ENCODE data around the gene BMPR1A. TPM values are rescaled to one million over a fixed set of nuclear protein-coding genes. Genes with fewer than 3 reads are reported as not detected.
"Not testable (repeated sequence)": the region's sequence is repeated elsewhere in the genome, so short reads cannot be mapped to it uniquely, and the experiment has no call there.

Gene BMPR1A
- total RNA-seq, 5 donors from 2014 or later (not counting 1 experiment from before 2014, with no cell fraction given): 7.8 to 15.0 (median 11.4) TPM

DNA sequence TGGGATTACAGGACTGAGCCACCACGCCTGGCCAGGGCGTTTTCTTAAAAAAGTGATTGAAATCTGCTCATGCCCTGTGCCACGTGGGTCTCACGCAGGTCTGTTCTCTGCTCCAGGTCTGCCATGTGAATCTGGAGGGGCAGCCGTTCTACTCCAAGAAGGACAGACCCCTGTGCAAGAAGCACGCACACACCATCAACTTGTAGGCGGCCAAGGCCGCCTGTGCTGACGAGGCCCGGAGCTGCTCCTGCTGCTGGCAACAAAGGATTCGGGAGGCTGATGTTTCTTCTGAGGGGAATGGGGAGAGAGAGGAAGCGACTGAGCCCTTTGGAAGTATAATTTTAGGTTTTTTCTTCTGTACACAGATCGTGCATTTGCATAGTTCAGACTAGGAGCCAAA lies 23.6 kb upstream of the BMPR1A start:
- Histone ChIP-seq H3K4me1 (ENCODE audit: control insufficient read depth in 1 of 2, extremely low read depth in 1 of 2, insufficient read depth in 2 of 2, low read length in 2 of 2) (no peaks in the 10 kb centered on the region), H3K27ac (ENCODE audit: low read length) (no peak overlapping the region), H3K27me3 (replicated peaks in 1 of 2; ENCODE audit: control insufficient read depth in 2 of 2, extremely low read depth in 1 of 2, insufficient read depth in 2 of 2, low read length in 1 of 2) (peaks cover 0 to 3% of the 10 kb centered on the region in 2 experiments), H3K4me3 (ENCODE audit: control insufficient read depth in 1 of 2, extremely low read depth in 1 of 2, low read length in 1 of 2) (no peak overlapping the region), H3K36me3 (ENCODE audit: control insufficient read depth in 2 of 2, extremely low read depth in 1 of 2, insufficient read depth in 1 of 2, low read length in 1 of 2) (no peaks in the 10 kb centered on the region), H3K9me3 (no peaks in the 10 kb centered on the region)
- DNase-seq (no peak), ATAC-seq (replicated peaks in 1 of 4) (no peak)
- no peaks in the 10 kb centered on the region for H3K9me3 Mint-ChIP-seq
- no peaks in the 10 kb centered on the region for H3K4me1 Mint-ChIP-seq
- no peaks in the 10 kb centered on the region for H3K36me3 Mint-ChIP-seq
- H3K27ac Mint-ChIP-seq: no peak overlapping the region
- POLR2A ChIA-PET: no interaction called here
- H3K27me3 Mint-ChIP-seq: peaks cover 4 to 8% of the 10 kb centered on the region in 2 donors
- CTCF ChIA-PET: interaction anchor here in 1 of 2 donors (1.4 kb wide), 1 partner anchor 12 kb away, joined by 4 read pairs; no protein-coding TSS in a partner anchor
- no peak overlapping the region for H3K4me3 Mint-ChIP-seq
- WGBS (ENCODE audit: insufficient coverage): 86% methylated on average over 10 of the region's 13 CpGs

DNA sequence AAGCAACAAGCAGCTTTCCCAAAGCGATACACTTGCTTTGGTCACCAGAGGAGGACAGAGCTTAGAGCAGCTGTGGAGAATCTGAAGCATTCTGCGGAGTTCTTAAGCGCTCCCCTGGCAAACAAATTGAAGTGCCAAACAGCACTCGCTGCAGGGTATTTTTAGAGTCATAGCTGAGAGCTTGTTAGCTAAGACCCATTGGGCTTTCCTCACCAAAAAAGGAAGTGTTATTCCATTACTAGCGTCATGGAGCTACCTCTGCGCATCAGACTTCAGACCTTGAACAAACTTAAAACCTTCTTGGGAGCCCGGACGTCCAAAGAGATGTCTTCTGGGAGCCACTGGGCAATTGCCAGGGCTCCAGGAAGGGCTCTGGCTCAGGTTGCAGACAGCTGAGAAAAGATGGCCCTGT lies 23.2 kb upstream of the BMPR1A start:
- H3K4me1 Mint-ChIP-seq: no peaks in the 10 kb centered on the region
- H3K27me3 ChIP-seq (replicated peaks in 1 of 2; ENCODE audit: control insufficient read depth in 2 of 2, extremely low read depth in 1 of 2, insufficient read depth in 2 of 2, low read length in 1 of 2): no peaks in the 10 kb centered on the region
- WGBS (ENCODE audit: insufficient coverage): 97% methylated on average over 5 of the region's 8 CpGs

DNA sequence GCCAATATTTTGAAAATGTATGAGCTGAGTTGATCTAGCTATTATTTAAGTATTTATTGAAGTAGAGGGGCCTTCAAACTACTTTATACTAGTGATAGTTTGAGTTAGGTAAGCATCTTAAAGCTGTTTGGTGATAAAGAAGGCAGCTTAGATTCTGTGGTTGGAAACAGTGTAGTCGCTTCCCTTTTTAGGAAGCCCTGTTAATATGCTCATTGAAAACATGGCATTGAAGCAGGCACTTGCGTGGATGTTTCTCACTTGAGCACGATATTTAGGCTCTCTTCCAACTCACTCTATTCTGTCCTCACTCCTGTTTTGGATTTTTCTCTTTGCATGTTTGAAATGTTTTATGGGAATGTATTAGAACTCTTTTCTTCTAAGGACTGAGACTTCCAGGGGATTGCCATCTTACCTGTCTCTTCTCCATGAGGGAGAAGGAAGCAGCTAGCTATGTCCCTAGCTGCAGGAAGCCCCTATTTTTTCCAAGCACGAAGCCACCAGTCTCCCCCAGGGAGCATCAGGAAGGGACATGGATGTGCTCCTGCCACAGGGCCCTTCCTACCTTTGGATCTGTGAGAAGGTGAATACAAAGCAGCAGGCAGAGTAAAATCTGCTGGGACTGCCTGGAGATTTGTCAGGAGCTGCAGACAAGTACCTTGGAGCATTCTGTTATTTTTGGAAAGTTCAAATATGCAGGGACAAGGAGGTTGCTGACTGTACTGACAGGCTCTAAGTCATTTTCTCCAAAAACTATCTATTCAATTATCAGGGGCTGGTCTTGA lies 22.0 kb upstream of the BMPR1A start:
- H3K4me3 Mint-ChIP-seq: no peak overlapping the region
- 50% methylated on average over 1 of the region's 4 CpGs for WGBS (ENCODE audit: insufficient coverage)
- no peak for ATAC-seq (replicated peaks in 1 of 4)
- no peaks in the 10 kb centered on the region for H3K36me3 Mint-ChIP-seq
- no peaks in the 10 kb centered on the region for H3K9me3 Mint-ChIP-seq
- H3K27me3 Mint-ChIP-seq: peaks cover 1 to 5% of the 10 kb centered on the region in 2 donors
- Histone ChIP-seq H3K9me3 (no peaks in the 10 kb centered on the region), H3K4me1 (ENCODE audit: control insufficient read depth in 1 of 2, extremely low read depth in 1 of 2, insufficient read depth in 2 of 2, low read length in 2 of 2) (no peaks in the 10 kb centered on the region), H3K4me3 (ENCODE audit: control insufficient read depth in 1 of 2, extremely low read depth in 1 of 2, low read length in 1 of 2) (no peak overlapping the region), H3K27ac (ENCODE audit: low read length) (no peak overlapping the region), H3K27me3 (replicated peaks in 1 of 2; ENCODE audit: control insufficient read depth in 2 of 2, extremely low read depth in 1 of 2, insufficient read depth in 2 of 2, low read length in 1 of 2) (no peaks in the 10 kb centered on the region), H3K36me3 (ENCODE audit: control insufficient read depth in 2 of 2, extremely low read depth in 1 of 2, insufficient read depth in 1 of 2, low read length in 1 of 2) (no peaks in the 10 kb centered on the region)
- no peak overlapping the region for H3K27ac Mint-ChIP-seq
- no peaks in the 10 kb centered on the region for H3K4me1 Mint-ChIP-seq
- no peak for DNase-seq
- ChIA-PET POLR2A (no interaction called here), CTCF (interaction anchor here in 1 of 2 donors (0.6 to 1.4 kb wide), 2 partner anchors 14 to 134 kb away, joined by 4 read pairs; no protein-coding TSS in a partner anchor)

More for the DNA sequence above, 23.2 kb upstream of the BMPR1A start:
- Histone ChIP-seq H3K27ac (ENCODE audit: low read length) (no peak overlapping the region), H3K9me3 (no peaks in the 10 kb centered on the region), H3K4me3 (ENCODE audit: control insufficient read depth in 1 of 2, extremely low read depth in 1 of 2, low read length in 1 of 2) (no peak overlapping the region), H3K4me1 (ENCODE audit: control insufficient read depth in 1 of 2, extremely low read depth in 1 of 2, insufficient read depth in 2 of 2, low read length in 2 of 2) (no peaks in the 10 kb centered on the region), H3K36me3 (ENCODE audit: control insufficient read depth in 2 of 2, extremely low read depth in 1 of 2, insufficient read depth in 1 of 2, low read length in 1 of 2) (no peaks in the 10 kb centered on the region)
- ChIA-PET CTCF (interaction anchor here in 1 of 2 donors (1.4 kb wide), 1 partner anchor 13 kb away, joined by 4 read pairs; no protein-coding TSS in a partner anchor), POLR2A (interaction anchor here in 1 of 2 donors (0.6 kb wide), 1 partner anchor 21 kb away, joined by 3 read pairs; no protein-coding TSS in a partner anchor)
- H3K36me3 Mint-ChIP-seq: no peaks in the 10 kb centered on the region
- no peak overlapping the region for H3K27ac Mint-ChIP-seq
- no peak for ATAC-seq (replicated peaks in 1 of 4)
- peaks cover 0 to 5% of the 10 kb centered on the region in 2 donors for H3K27me3 Mint-ChIP-seq
- no peak for DNase-seq
- no peak overlapping the region for H3K4me3 Mint-ChIP-seq
- H3K9me3 Mint-ChIP-seq: no peaks in the 10 kb centered on the region

DNA sequence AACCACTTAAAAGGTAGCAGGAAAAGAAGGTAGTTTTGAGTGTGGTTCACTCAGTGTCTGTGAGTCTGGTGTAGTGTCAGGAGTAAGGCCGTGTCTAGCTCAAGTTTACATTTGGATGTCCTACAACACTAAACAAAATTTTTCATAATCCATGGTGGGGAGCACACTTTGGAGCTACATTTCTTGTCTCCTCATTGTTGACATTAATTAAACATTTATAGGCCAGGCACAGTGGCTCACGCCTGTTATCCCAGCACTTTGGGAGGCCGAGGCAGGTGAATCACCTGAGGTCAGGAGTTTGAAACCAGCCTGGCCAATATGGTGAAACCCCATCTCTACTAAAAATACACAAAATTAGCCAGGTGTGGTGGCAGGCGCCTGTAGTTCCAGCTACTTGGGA lies 21.1 kb upstream of the BMPR1A start:
- H3K9me3 ChIP-seq; ATAC-seq (replicated peaks in 1 of 4); H3K36me3 Mint-ChIP-seq; H3K27ac Mint-ChIP-seq; H3K27me3 Mint-ChIP-seq; H3K27ac ChIP-seq (ENCODE audit: low read length); H3K4me3 ChIP-seq (ENCODE audit: control insufficient read depth in 1 of 2, extremely low read depth in 1 of 2, low read length in 1 of 2); H3K4me1 Mint-ChIP-seq; H3K4me3 Mint-ChIP-seq; H3K4me1 ChIP-seq (ENCODE audit: control insufficient read depth in 1 of 2, extremely low read depth in 1 of 2, insufficient read depth in 2 of 2, low read length in 2 of 2); H3K36me3 ChIP-seq (ENCODE audit: control insufficient read depth in 2 of 2, extremely low read depth in 1 of 2, insufficient read depth in 1 of 2, low read length in 1 of 2); H3K27me3 ChIP-seq (replicated peaks in 1 of 2; ENCODE audit: control insufficient read depth in 2 of 2, extremely low read depth in 1 of 2, insufficient read depth in 2 of 2, low read length in 1 of 2); DNase-seq; POLR2A ChIA-PET; H3K9me3 Mint-ChIP-seq: not testable (repeated sequence)
- WGBS (ENCODE audit: insufficient coverage): no CpG with 5 or more reads among the region's 4 CpGs
- CTCF ChIA-PET: interaction anchor here (0.6 to 0.7 kb wide), 3 partner anchors 58 to 168 kb away, joined by 3 to 4 read pairs (median 4); no protein-coding TSS in a partner anchor

DNA sequence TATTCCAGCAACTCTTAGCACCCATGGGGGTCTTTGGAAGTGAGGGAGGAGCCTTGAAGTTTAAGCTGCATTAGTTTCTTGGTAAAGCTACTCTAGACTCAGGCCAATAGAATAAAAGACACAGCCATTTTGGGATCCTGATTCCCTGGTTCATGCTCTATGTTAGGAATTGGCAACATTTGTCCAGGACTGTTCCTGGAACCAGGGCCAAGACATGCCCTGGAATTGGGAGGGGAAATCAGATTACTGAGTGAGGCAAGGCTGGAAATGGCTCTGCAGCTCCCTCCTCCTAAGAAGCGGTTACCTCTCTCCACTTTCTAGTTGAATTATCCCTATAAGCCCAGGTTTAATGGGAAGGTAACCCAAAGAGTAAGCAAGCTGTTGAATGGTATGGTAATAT lies 14.2 kb upstream of the BMPR1A start:
- Mint-ChIP-seq H3K9me3 (no peaks in the 10 kb centered on the region), H3K4me1 (no peaks in the 10 kb centered on the region), H3K4me3 (no peak overlapping the region), H3K27me3 (peaks cover 8 to 10% of the 10 kb centered on the region in 2 donors), H3K27ac (no peak overlapping the region), H3K36me3 (no peaks in the 10 kb centered on the region)
- ChIA-PET POLR2A (no interaction called here), CTCF (interaction anchor here in 1 of 2 donors (1.1 kb wide), 1 partner anchor 10 kb away, joined by 3 read pairs; no protein-coding TSS in a partner anchor)
- H3K9me3 ChIP-seq: no peaks in the 10 kb centered on the region
- no CpG with 5 or more reads among the region's 1 CpG for WGBS (ENCODE audit: insufficient coverage)
- H3K27me3 ChIP-seq (replicated peaks in 1 of 2; ENCODE audit: control insufficient read depth in 2 of 2, extremely low read depth in 1 of 2, insufficient read depth in 2 of 2, low read length in 1 of 2): peaks cover 5 to 16% of the 10 kb centered on the region in 2 experiments
- H3K4me1 ChIP-seq (ENCODE audit: control insufficient read depth in 1 of 2, extremely low read depth in 1 of 2, insufficient read depth in 2 of 2, low read length in 2 of 2): no peaks in the 10 kb centered on the region
- no peak overlapping the region for H3K4me3 ChIP-seq (ENCODE audit: control insufficient read depth in 1 of 2, extremely low read depth in 1 of 2, low read length in 1 of 2)
- DNase-seq: no peak
- no peaks in the 10 kb centered on the region for H3K36me3 ChIP-seq (ENCODE audit: control insufficient read depth in 2 of 2, extremely low read depth in 1 of 2, insufficient read depth in 1 of 2, low read length in 1 of 2)
- H3K27ac ChIP-seq (ENCODE audit: low read length): no peak overlapping the region
- no peak for ATAC-seq (replicated peaks in 1 of 4)

DNA sequence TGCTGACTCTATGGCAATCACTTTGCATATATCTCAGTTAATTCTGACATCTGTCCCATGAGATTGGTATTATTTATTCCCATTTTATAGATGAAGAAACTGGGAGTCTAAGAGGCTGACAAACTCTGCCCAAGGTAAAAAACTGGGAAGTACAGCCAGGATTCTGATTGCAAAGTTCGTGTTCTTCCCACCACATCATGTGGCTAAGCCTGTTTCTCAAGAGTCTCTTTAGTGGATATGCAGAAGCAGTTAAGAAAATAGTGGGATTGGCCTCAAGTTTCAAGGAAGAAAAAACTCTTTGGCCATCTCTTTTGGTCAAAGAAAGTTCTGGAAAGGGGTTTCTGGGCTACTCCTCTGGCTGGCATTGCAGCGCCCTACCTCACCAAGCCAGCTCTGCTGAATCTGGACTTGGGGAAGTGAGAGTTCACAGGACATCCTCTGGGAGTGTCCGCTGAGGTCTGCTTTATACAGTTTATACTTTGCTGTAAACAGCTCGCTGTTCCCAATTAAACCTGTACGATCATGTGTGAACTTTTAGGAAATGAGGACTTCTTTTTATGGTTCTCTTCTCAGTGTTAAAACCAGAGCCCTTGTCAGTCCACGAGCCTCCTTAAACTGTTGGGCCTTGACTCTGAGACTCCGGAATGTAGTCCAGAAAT lies 12.2 kb upstream of the BMPR1A start:
- H3K9me3 ChIP-seq: no peaks in the 10 kb centered on the region
- H3K27me3 ChIP-seq (replicated peaks in 1 of 2; ENCODE audit: control insufficient read depth in 2 of 2, extremely low read depth in 1 of 2, insufficient read depth in 2 of 2, low read length in 1 of 2): peaks cover 5 to 16% of the 10 kb centered on the region in 2 experiments
- Mint-ChIP-seq H3K27me3 (peaks cover 8 to 10% of the 10 kb centered on the region in 2 donors), H3K9me3 (no peaks in the 10 kb centered on the region), H3K27ac (no peak overlapping the region), H3K4me3 (no peak overlapping the region), H3K36me3 (no peaks in the 10 kb centered on the region), H3K4me1 (peaks cover 0 to 5% (median 2%) of the 10 kb centered on the region in 3 donors)
- no peaks in the 10 kb centered on the region for H3K36me3 ChIP-seq (ENCODE audit: control insufficient read depth in 2 of 2, extremely low read depth in 1 of 2, insufficient read depth in 1 of 2, low read length in 1 of 2)
- ChIA-PET CTCF (interaction anchor here (0.6 kb wide), 2 partner anchors 9 kb away, joined by 3 to 6 read pairs; no protein-coding TSS in a partner anchor), POLR2A (no interaction called here)
- no peak for ATAC-seq (replicated peaks in 1 of 4)
- no peak for DNase-seq
- no peaks in the 10 kb centered on the region for H3K4me1 ChIP-seq (ENCODE audit: control insufficient read depth in 1 of 2, extremely low read depth in 1 of 2, insufficient read depth in 2 of 2, low read length in 2 of 2)
- H3K4me3 ChIP-seq (ENCODE audit: control insufficient read depth in 1 of 2, extremely low read depth in 1 of 2, low read length in 1 of 2): no peak overlapping the region
- H3K27ac ChIP-seq (ENCODE audit: low read length): no peak overlapping the region
- 88% methylated on average over 2 of the region's 7 CpGs for WGBS (ENCODE audit: insufficient coverage)

Data from T-cell (primary cell).